SIG-M5 (cell line): ENCODE results near the gene APPL2.

Experiments
- DNase-seq: peaks from one replicate; lab custom pipeline; 2025; lab: John Stamatoyannopoulos, UW

Gene APPL2

GRCh38 chr12:105223352-105223845, 12.6 kb downstream of the APPL2 start:
- DNase-seq = no peak

GRCh38 chr12:105222726-105223351, 13.1 kb downstream of the APPL2 start:
- no peak for DNase-seq

GRCh38 chr12:105222284-105222655, 13.7 kb downstream of the APPL2 start:
- no peak for DNase-seq

- DNase-seq = no peak
Measured at GRCh38 chr12:105221583-105222283, 14.2 kb downstream of the APPL2 start.

GRCh38 chr12:105220929-105221290, 15.1 kb downstream of the APPL2 start:
- no peak for DNase-seq

- DNase-seq = no peak
Measured at GRCh38 chr12:105220150-105220928, 15.6 kb downstream of the APPL2 start.

GRCh38 chr12:105219261-105220028, 16.5 kb downstream of the APPL2 start:
- no peak for DNase-seq

GRCh38 chr12:105218434-105218833, 17.5 kb downstream of the APPL2 start:
- DNase-seq = no peak

GRCh38 chr12:105214670-105215375, 21.2 kb downstream of the APPL2 start:
- no peak for DNase-seq

GRCh38 chr12:105214148-105214547, 21.8 kb downstream of the APPL2 start:
- DNase-seq = no peak

GRCh38 chr12:105212438-105212837, 23.5 kb downstream of the APPL2 start:
- DNase-seq = no peak

GRCh38 chr12:105209091-105209490, 26.9 kb downstream of the APPL2 start:
- no peak for DNase-seq

GRCh38 chr12:105206686-105207374, 29.1 kb downstream of the APPL2 start:
- no peak for DNase-seq

- DNase-seq = no peak
Measured at GRCh38 chr12:105205322-105206048, 30.5 kb downstream of the APPL2 start.

- DNase-seq = no peak
Measured at GRCh38 chr12:105204916-105205315, 31.1 kb downstream of the APPL2 start.

GRCh38 chr12:105204127-105204526, 31.8 kb downstream of the APPL2 start:
- DNase-seq = no peak

GRCh38 chr12:105202202-105202601, 33.8 kb downstream of the APPL2 start:
- no peak for DNase-seq

GRCh38 chr12:105201299-105201698, 34.7 kb downstream of the APPL2 start:
- no peak for DNase-seq

GRCh38 chr12:105200385-105200784, 35.6 kb downstream of the APPL2 start:
- no peak for DNase-seq

- DNase-seq = no peak
Measured at GRCh38 chr12:105198961-105199360, 37.0 kb downstream of the APPL2 start.
